Testis (tissue), 2 donors: ENCODE data around the gene P2RY14.
"Not testable (repeated sequence)": the region's sequence is repeated elsewhere in the genome, so short reads cannot be mapped to it uniquely, and the experiment has no call there.

Experiments
- CTCF ChIP-seq, 3 experiments: fragments of 450-650 bp in 2 of 3; fragments of 200-600 bp in 1 of 3; sonication (generic) in 1 of 3; IDR thresholded peaks; one replicate each; pipeline ENCODE4 v1.5.1; 2016 to 2019; ENCODE audit warnings: antibody characterized with exemption in 3 of 3, mild to moderate bottlenecking in 2 of 3, moderate library complexity in 1 of 3
- POLR2A ChIP-seq: fragments of 450-650 bp; IDR thresholded peaks from one replicate; pipeline ENCODE4 v1.6.1; 2017; ENCODE audit warnings: antibody characterized with exemption, mild to moderate bottlenecking, moderate library complexity

- TF ChIP-seq CTCF (IDR thresholded peaks at IDR 0.05); POLR2A: not testable (repeated sequence)
Measured at GRCh38 chr3:151232403-151232802, 45.9 kb downstream of the P2RY14 start.
